Measurements from ENCODE around the gene DCC. TPM values are rescaled to one million over a fixed set of nuclear protein-coding genes. Genes with fewer than 3 reads are reported as not detected.

Gene DCC
- total and polyA plus RNA-seq, 2 of the 8 experiments (the other 6 are each of a cell fraction or from before 2014, with no cell fraction given) = 0.14 to 1.4 TPM

- Histone ChIP-seq H2BK15ac (ENCODE audit: low read length) (no peak overlapping the region), H3K27ac (ENCODE audit: low read depth, low read length) (no peak overlapping the region), H3K4me3 (ENCODE audit: extremely low read depth in 1 of 4, insufficient read depth in 2 of 4, low read depth in 3 of 4, low read length in 4 of 4) (no peak overlapping the region), H2BK5ac (ENCODE audit: low read depth, low read length) (no peak overlapping the region), H3K18ac (ENCODE audit: extremely low read depth, low read length) (no peak overlapping the region), H3K4me1 (replicated peaks in 1 of 4; ENCODE audit: control insufficient read depth in 3 of 4, insufficient read depth in 4 of 4, low read length in 3 of 4) (no peaks in the 10 kb centered on the region), H4K5ac (ENCODE audit: insufficient read length, low read depth, low read length) (no peak overlapping the region), H3K23me2 (ENCODE audit: low read depth, low read length) (no peaks in the 10 kb centered on the region; the same call in 1 of the 2 replicates), H3K79me1 (ENCODE audit: low read depth, low read length) (no peaks in the 10 kb centered on the region), H2BK120ac (replicated peaks; ENCODE audit: low read depth, low read length) (no peak overlapping the region), H3K9me3 (ENCODE audit: insufficient read depth in 2 of 2, low read depth in 1 of 2, low read length in 1 of 2) (no peaks in the 10 kb centered on the region), H3K4me2 (ENCODE audit: insufficient read depth in 1 of 2, low read depth in 2 of 2, low read length in 2 of 2) (no peak overlapping the region), H2BK12ac (ENCODE audit: low read depth, low read length) (no peak overlapping the region), H3K79me2 (ENCODE audit: control insufficient read depth in 1 of 2, insufficient read depth in 2 of 2, low read length in 2 of 2) (no peaks in the 10 kb centered on the region), H2BK20ac (ENCODE audit: low read length) (no peak overlapping the region), H3K4ac (replicated peaks; ENCODE audit: insufficient read length, low read depth, low read length) (no peak overlapping the region), H3K56ac (replicated peaks; ENCODE audit: insufficient read length, low read depth, low read length) (no peak overlapping the region), H3K36me3 (ENCODE audit: control insufficient read depth in 2 of 4, insufficient read depth in 4 of 4, low read length in 3 of 4) (no peaks in the 10 kb centered on the region), H4K8ac (ENCODE audit: extremely low read depth, insufficient read depth, low read length) (no peak overlapping the region), H4K91ac (replicated peaks; ENCODE audit: insufficient read length, low read length) (no peak overlapping the region), H4K20me1 (replicated peaks in 1 of 2; ENCODE audit: control insufficient read depth in 1 of 2, insufficient read depth in 2 of 2, low read length in 2 of 2) (no peaks in the 10 kb centered on the region), H2AFZ (ENCODE audit: low read length) (no peak overlapping the region), H3K9ac (replicated peaks in 1 of 4; ENCODE audit: extremely low read depth in 1 of 4, low read depth in 3 of 4, low read length in 3 of 4) (no peak overlapping the region), H3K23ac (ENCODE audit: insufficient read length) (no peak overlapping the region), H3K14ac (ENCODE audit: insufficient read length) (no peak overlapping the region), H3K27me3 (replicated peaks in 1 of 4; ENCODE audit: control insufficient read depth in 3 of 4, extremely low read depth in 1 of 4, insufficient read depth in 3 of 4, low read length in 3 of 4) (no peaks in the 10 kb centered on the region), H2AK5ac (ENCODE audit: low read depth, low read length) (no peak overlapping the region)
- 96% methylated on average over 3 of the region's 3 CpGs; no CpG with 5 or more reads in 1 of the 2 experiments for WGBS, 2 experiments (ENCODE audit: extremely low coverage in 1 of 2, insufficient coverage in 1 of 2, insufficient read length in 1 of 2, insufficient replicate concordance in 2 of 2, low coverage in 1 of 2, low lambda C conversion rate in 2 of 2, missing lambda C conversion rate in 1 of 2)
- DNase-seq (ENCODE audit: low read depth in 1 of 2, low spot score in 2 of 2) = no peak
- ChIA-PET CTCF (ENCODE audit: partially characterized antibody) (interaction anchor here (1.1 kb wide), 1 partner anchor 26 kb away, joined by 3 read pairs; no protein-coding TSS in a partner anchor), POLR2A (ENCODE audit: partially characterized antibody) (no interaction called here)
- no peak for FAIRE-seq
- TF ChIP-seq TEAD4 (IDR thresholded peaks at IDR 0.05; ENCODE audit: low read depth, low read length) = no peak
- TF ChIP-seq JUND (IDR thresholded peaks at IDR 0.05; ENCODE audit: low read length) = no peak
- no peak for TF ChIP-seq SP1 (IDR thresholded peaks at IDR 0.05; ENCODE audit: low read depth, low read length)
- TF ChIP-seq PHF8 (conservative IDR thresholded peaks at IDR 0.05; ENCODE audit: low read depth, low read length) = no peak
- no peak for TF ChIP-seq SIN3A (conservative IDR thresholded peaks at IDR 0.05 in 1 of 2, IDR thresholded peaks at IDR 0.05 in 1 of 2; ENCODE audit: low read depth in 1 of 2, low read length in 2 of 2)
- no peak for TF ChIP-seq ZNF274 (IDR thresholded peaks at IDR 0.05; ENCODE audit: borderline replicate concordance, extremely low read depth, low read length)
- no peak for TF ChIP-seq TAF7 (optimal IDR thresholded peaks at IDR 0.05; ENCODE audit: borderline replicate concordance, low read depth, low read length)
- no peak for TF ChIP-seq RAD21 (IDR thresholded peaks at IDR 0.05 in 1 of 2, conservative IDR thresholded peaks at IDR 0.05 in 1 of 2; ENCODE audit: low read depth in 2 of 2, low read length in 2 of 2)
- no peak for TF ChIP-seq CEBPB (IDR thresholded peaks at IDR 0.05; ENCODE audit: low read depth, low read length)
- no peak for TF ChIP-seq BACH1 (IDR thresholded peaks at IDR 0.05; ENCODE audit: low read length)
These were observed 885.7 kb downstream of the DCC start for GRCh38 chr18:53225567-53226325.

Measured in H1 (cell line).